ENCODE data around the gene MTF1. TPM values are rescaled to one million over a fixed set of nuclear protein-coding genes. Genes with fewer than 3 reads are reported as not detected.
"Not testable (repeated sequence)": the region's sequence is repeated elsewhere in the genome, so short reads cannot be mapped to it uniquely, and the experiment has no call there.

MTF1 gene
- total RNA-seq, 1 experiment from 2014 or later: 1.6 TPM

DNA sequence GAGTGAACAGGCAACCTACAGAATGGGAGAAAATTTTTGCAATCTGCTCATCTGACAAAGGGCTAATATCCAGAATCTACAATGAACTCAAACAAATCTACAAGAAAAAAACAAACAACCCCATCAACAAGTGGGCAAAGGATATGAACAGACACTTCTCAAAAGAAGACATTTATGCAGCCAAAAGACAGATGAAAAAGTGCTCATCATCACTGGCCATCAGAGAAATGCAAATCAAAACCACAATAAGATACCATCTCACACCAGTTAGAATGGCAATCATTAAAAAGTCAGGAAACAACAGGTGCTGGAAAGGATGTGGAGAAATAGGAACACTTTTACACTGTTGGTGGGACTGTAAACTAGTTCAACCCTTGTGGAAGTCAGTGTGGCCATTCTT is 88.0 kb downstream of the MTF1 start:
- in situ Hi-C loops (cut with HindIII; ENCODE audit: low pct_unique_long_range_greater_than_20kb, low sequenced_read_pairs): not testable (repeated sequence)

DNA sequence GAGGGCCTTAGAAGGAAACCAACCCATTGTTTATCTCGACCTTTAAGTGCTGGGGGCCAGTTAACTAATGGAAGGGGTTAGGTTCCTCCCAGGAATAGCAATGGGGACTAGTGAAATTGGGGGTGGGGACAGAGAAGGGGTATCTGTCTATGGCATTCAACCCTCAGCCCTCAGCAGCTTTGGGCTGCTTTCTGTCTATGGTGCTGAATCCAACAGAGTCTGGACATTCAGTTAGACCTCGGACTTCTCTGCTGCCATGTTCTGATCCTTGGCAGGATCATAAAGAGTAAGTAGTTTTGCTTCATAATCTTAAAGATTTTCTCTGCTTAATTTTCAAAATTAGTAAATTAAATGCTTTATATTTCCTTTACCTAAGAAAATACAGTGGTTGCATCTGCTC is 91.9 kb downstream of the MTF1 start:
- DNase-seq (ENCODE audit: low read depth, low spot score): no peak
- in situ Hi-C loops (cut with HindIII; ENCODE audit: low pct_unique_long_range_greater_than_20kb, low sequenced_read_pairs): no loop called here

More for the DNA sequence above, 88.0 kb downstream of the MTF1 start:
- not testable (repeated sequence) for DNase-seq (ENCODE audit: low read depth, low spot score)

DNA sequence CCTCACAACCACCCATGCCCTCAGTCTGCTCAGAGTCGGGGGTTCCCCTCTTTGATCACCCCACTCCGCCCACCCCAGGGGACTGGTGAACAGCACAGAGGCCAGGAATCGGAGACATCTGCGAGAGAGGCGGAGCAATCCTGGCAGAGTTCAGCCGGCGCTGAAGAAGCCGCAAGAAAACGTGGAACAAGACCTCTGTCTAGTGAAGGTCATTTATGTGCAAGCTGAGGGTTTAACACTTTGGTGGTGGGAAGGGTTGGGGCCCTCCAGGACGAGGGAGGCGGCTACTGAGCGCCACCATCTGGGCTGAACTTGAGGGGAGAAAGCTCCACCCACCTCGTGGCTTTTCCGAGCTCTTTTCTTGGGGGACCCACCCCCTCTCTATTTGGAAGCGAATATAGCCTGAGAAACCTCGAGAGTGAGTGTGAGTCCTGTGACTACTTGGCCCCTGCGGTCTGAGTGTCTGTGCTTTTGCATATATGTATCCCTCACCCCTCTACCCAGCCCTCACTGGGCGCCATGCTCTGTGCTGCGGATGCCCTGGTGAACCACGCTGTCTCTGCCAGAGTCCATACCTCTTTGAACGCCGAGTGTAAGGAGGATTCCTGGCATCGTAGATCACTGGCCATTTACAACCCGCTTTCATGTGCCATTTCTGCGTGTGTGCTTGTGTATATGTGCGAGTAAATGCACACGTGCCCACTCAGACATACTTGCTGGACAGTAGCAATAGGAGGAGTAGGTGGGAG is 93.3 kb downstream of the MTF1 start:
- in situ Hi-C loops (cut with HindIII; ENCODE audit: low pct_unique_long_range_greater_than_20kb, low sequenced_read_pairs): no loop called here
- DNase-seq (ENCODE audit: low read depth, low spot score): peak; percentile 21

GRCh38 chr1:37764888-37765441 is 94.4 kb downstream of the MTF1 start, which contains the start of gene EPHA10:
EPHA10 (minus strand) TSS chr1:37765120; CDS start chr1:37765066, 54 bp downstream.
- in situ Hi-C loops (cut with HindIII; ENCODE audit: low pct_unique_long_range_greater_than_20kb, low sequenced_read_pairs): no loop called here
- no peak for DNase-seq (ENCODE audit: low read depth, low spot score)

DNA sequence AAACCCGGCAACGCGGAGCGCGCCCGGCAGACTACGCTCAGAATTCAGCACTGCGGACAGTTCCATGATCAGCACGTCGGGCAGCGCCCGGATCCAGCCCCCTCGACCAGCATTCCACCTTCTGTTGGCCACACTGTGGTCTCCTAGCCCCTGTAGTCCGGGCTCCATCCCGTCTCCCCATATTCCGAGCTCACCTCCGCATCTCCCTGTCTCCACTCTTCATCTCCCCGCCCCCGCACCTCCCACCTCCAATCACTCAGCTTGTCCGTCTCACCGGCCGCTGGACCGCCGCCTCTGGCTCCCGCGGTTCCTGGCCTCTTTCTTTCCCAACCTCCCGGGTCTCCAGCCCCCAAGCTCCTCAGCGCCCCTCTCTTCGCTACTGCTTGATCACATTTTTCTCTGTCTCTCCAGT is 95.0 kb downstream of the MTF1 start:
- peak; percentile 34 for DNase-seq (ENCODE audit: low read depth, low spot score)
- in situ Hi-C loops (cut with HindIII; ENCODE audit: low pct_unique_long_range_greater_than_20kb, low sequenced_read_pairs): no loop called here

GRCh38 chr1:37763791-37764413 is 95.5 kb downstream of the MTF1 start:
- in situ Hi-C loops (cut with HindIII; ENCODE audit: low pct_unique_long_range_greater_than_20kb, low sequenced_read_pairs): no loop called here
- no peak for DNase-seq (ENCODE audit: low read depth, low spot score)

DNA sequence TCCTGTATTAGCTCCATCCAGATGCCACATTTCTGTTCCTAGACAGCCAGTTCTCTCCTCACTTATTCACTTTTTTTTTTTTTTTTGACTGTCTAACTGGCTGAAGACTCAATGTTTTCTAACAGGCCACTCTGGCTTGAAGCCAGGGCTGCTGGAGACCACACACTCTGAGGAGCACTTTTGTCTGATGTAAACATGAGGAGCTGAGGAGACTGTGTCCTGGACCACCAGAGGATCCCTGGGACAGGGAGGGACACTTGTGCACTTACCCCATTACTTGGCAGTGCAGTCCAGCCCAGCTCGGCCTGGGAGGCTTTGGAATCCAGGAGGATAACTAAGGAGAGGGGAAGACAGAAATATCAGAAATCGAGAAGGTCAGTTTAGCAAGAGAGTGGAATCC is 96.9 kb downstream of the MTF1 start:
- no peak for DNase-seq (ENCODE audit: low read depth, low spot score)
- in situ Hi-C loops (cut with HindIII; ENCODE audit: low pct_unique_long_range_greater_than_20kb, low sequenced_read_pairs): no loop called here

GRCh38 chr1:37761416-37762095 is 97.8 kb downstream of the MTF1 start:
- DNase-seq (ENCODE audit: low read depth, low spot score): no peak
- in situ Hi-C loops (cut with HindIII; ENCODE audit: low pct_unique_long_range_greater_than_20kb, low sequenced_read_pairs): no loop called here

Small RNA genes within 50 kb of the gene (small RNA-seq; reads per million reads assigned to genes)
- gene RF00092 (0 reads per million in 2 experiments), gene RNU6-584P (0 reads per million in 2 experiments)

Other genes starting within 250 kb of the MTF1 start
- gene RSPO1, start 224.7 kb downstream of the MTF1 start, total RNA-seq (2014; rRNA removed; shearing (Covaris generic)): not detected in 2 replicates
- gene CDCA8, start 167.1 kb downstream of the MTF1 start, total RNA-seq (2014; rRNA removed; shearing (Covaris generic)): 3.3 and 4.8 TPM in 2 replicates
- 0.13 and 0.32 TPM in 2 replicates for gene EPHA10, start 94.5 kb downstream of the MTF1 start, total RNA-seq (2014; rRNA removed; shearing (Covaris generic))
- gene MANEAL, start 65.7 kb downstream of the MTF1 start, total RNA-seq (2014; rRNA removed; shearing (Covaris generic)): 22.3 and 27.3 TPM in 2 replicates
- gene C1orf122, start 51.8 kb downstream of the MTF1 start, total RNA-seq (2014; rRNA removed; shearing (Covaris generic)): 27.6 and 33.7 TPM in 2 replicates
- 55.2 and 58.2 TPM in 2 replicates for gene YRDC, start 51.4 kb downstream of the MTF1 start, total RNA-seq (2014; rRNA removed; shearing (Covaris generic))
- gene INPP5B, start 87.5 kb upstream of the MTF1 start, total RNA-seq (2014; rRNA removed; shearing (Covaris generic)): 34.8 and 35.9 TPM in 2 replicates
- gene SF3A3, start 130.4 kb upstream of the MTF1 start, total RNA-seq (2014; rRNA removed; shearing (Covaris generic)): 105 and 107 TPM in 2 replicates
- gene FHL3, start 145.9 kb upstream of the MTF1 start, total RNA-seq (2014; rRNA removed; shearing (Covaris generic)): 6.1 and 7.1 TPM in 2 replicates
- 73.1 and 79.0 TPM in 2 replicates for gene UTP11, start 153.1 kb upstream of the MTF1 start, total RNA-seq (2014; rRNA removed; shearing (Covaris generic))
- gene POU3F1, start 187.2 kb upstream of the MTF1 start, total RNA-seq (2014; rRNA removed; shearing (Covaris generic)): 3.0 and 4.0 TPM in 2 replicates